NCI-H524 treated with DMSO at 0.1 percent for 48 hours (cell line): Measurements from ENCODE around the gene NELFA.

Experiments
- DNase-seq: peaks from one replicate; lab custom pipeline; 2025; lab: John Stamatoyannopoulos, UW

Gene NELFA

GRCh38 chr4:2008921-2009650, at the start of gene NELFA:
NELFA (minus strand) TSS chr4:2008974; CDS start chr4:2008959, 15 bp downstream.
- DNase-seq: peak; percentile 50

DNA sequence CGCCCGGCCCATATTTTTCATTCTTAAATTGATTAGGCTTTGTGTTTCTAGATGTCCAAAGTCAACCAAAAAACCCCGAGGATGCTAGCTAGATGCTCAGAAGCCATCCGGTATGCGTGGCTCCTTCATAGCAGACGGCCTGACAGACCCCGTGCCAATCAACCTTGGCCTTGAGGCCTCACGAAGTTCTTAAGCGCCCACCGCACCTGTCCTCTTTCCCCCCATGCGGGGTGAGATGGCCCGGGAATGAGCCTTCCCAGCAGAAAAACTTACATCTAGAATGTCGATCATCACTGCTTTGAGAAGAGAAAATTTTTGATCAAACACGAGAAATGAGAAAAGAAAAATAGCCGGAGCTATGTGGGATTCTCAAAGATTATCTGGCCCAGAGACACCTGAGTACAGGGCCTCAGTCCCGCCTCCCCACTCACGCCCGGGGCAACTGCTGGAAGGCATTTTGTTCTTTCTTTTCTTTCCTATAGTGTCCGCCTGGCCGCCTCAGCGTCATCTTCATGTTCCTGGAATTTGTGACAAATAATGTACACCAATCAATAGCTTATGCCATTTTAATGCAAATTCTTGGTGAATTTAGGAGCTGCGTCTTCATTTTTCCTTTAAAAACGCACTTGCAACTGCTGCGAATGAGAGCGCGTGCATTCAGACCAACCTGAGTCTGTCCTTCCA, 48.8 kb upstream of the NELFA start:
- no peak for DNase-seq

- DNase-seq: no peak
These were observed 45.4 kb upstream of the NELFA start for GRCh38 chr4:2054217-2054616.

GRCh38 chr4:2051086-2051485, 42.3 kb upstream of the NELFA start:
- DNase-seq: no peak

DNA sequence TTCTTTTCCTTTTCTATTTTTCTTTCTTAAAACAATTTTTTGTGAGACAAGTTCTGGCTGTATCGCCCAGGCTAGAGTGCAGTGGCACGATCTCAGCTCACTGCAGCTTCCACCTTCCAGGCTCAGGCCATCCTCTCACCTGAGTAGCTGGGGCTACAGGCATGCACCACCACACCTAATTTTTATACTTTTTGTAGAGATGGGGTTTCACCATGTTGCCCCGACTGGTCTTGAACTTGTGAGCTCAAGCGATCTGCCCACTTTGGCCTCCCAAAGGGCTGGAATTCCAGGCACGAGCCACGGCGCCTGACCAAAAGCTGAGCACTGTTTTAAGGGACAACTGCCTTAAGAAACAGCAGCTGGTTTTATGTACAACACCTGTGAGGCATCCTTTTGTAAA, 41.0 kb upstream of the NELFA start:
- DNase-seq: no peak

GRCh38 chr4:2049381-2049780, 40.6 kb upstream of the NELFA start:
- no peak for DNase-seq

DNA sequence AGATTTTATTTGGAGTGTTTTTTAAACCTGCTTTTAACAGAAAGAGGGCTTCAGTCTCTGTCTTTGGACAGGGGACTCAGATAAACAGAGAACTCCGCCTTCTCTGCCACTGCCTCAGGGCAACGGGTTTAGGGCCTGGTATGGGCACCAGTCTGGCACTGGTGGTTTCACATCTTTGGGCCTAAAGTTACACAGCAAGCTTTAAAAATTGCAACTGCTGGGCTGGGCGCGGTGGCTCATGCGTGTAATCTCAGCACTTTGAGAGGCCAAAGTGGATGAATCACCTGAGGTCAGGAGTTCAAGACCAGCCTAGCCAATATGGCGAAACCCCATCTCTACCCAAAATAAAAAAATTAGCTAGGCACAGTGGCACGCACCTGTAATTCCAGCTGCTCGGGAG, 40.1 kb upstream of the NELFA start:
- DNase-seq: no peak

DNA sequence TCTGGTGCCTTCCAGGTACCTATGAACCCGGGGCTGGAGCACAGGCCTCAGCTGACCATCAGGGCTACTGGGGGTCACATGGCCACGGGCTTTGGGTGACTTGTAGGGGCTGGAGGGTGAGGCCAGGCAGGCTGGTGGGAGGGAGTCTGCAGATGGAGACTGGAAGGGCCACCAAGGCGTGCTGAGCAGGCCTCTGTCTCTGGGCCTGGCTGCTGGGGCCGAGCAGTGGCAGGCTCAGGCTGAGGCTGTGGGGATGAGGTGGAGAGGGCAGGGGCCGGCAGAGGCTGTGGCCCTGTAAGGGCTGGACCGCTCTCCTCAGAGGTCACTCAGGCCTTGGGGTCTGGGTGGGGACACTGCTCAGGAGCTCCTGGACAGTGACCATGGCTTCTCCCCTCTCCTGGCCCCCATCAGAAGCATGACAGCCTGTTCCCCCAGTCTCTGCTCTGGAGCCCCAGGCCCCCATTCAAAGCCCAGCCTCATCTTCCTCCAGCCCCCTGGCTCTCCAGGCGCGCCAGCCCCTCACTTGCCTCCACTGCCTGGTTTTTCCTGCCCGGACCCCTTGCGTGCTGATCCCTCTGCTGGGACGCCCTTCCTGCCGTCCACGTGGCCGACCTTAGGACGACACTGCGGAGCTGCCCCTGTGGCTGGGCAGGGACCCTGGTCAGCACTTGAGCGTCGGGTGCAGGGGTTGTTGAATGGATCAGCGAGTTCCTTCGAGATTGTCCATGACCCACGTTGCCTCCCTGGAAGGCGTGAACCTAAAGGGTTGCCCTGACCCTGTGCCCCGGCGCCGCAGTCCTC, 39.2 kb upstream of the NELFA start:
- DNase-seq: no peak

DNA sequence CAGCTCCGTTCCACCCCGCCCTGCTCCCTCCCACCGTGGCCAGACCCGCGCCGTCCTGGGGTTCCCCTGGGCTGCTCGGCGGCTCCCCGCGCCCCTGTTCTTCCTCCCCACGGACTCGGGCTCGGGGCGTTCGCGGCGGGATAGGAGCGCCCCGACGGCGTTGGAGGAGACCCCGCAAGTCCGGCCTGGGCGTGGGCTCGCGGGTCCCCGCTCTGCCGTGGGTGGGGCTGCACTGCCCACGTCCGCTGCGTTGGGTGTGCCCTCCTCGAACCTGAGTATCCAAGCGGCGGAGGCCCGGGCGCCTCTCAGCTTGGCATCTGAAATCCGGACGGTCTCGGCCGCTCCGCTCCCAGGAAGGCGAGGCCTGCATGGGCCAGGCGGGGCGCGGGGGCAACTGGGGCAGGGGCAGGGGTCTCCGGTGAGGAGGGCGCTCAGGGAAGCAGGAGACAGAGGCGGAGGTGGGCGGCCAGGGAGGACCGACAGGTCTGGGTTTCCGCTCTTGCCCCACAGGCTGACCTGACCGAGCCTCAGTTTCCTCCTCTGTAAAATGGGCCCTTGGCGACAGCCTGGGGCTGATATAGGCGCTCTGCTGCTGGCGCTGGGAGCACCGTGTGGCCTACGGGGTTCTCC, 38.4 kb upstream of the NELFA start:
- DNase-seq: no peak

GRCh38 chr4:2046031-2046961, 37.5 kb upstream of the NELFA start:
- no peak for DNase-seq

GRCh38 chr4:2045518-2045951, 36.8 kb upstream of the NELFA start:
- DNase-seq: no peak

- no peak for DNase-seq
These were observed 36.1 kb upstream of the NELFA start for GRCh38 chr4:2044542-2045517.

- DNase-seq: no peak
These were observed 35.3 kb upstream of the NELFA start for GRCh38 chr4:2044119-2044485.

DNA sequence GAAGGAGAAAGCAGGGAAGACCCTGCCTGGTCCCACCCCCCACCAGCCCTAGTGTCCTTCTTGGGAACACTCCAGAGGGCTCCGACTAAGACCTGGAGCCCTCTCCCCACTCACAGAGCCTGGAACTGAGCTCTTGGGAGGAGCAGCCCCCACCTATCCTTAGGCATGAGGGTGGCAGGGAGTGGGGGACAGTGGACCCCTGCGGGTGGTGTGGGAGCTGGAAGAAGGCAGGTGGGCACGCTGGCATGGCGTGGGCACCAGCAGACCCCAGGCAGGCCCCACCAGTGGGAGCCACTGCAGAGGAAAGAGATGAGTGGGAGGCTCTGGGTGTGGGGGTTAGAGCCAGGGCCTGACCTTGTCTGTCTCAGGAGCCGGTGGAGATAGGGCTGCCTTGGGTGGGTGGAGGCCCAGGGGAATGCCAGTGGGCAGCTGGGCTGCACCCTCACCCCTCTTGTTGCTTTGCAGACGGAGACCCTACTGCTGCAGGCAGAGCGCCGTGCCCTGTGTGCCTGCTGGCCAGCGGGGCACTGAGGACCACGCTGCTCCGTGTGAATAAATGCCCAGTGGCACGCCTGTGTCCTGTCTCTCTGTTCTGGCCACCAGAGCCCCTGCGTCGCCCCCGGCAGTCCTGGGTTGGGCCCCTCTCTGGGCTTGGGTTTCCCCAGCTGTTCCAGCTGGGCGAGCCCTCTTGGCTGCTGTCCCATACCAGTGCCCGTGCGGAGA, 34.8 kb upstream of the NELFA start:
- no peak for DNase-seq

- no peak for DNase-seq
These were observed 34.2 kb upstream of the NELFA start for GRCh38 chr4:2042947-2043395.

GRCh38 chr4:2042204-2042946, 33.6 kb upstream of the NELFA start:
- no peak for DNase-seq

DNA sequence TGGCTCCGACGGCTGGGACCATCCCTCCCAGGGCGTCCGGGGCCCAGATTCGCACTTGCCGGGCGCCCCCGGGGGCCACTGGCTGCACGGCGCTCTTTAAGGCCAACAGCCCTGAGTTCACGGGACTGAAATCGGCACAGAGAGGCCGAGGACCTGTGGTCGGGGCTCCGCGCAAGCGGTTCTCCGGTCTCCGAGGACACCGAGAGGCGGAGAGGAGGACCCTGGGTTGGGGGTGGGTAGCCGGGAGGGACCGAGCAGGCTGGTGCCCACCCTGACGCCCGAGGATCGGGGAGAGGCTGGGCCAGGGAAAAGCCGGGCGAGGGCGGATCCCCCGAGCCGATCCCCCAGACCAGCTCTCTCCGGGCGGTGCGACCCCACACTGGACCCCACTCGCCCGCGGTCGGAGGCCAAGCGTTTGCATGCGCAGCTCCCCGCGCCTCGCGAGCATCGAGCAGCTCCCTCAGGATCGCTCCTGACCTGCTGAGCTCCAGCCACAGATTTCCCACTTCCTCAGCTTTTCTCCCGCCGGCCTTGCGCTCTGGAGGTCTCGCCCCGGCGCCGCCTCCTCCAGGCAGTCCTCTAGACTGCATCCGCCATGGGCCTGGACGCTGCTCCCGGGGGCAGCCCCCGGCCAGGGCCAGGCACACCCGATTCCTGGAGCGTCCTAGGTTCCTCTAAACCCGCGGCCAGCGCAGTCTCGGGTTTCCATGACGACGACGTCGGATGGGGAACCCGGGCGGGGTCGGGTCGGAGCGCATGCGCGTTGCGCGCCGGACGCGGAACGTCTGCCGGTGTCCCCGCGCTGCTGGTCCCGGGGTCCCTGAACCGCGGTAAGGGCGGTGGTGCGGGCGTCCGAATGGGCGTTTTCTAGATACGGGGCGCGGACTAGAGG, 32.7 kb upstream of the NELFA start:
- DNase-seq: peak; percentile 5
